ENCODE measurements around the gene ELAVL3.

Gene ELAVL3

DNA sequence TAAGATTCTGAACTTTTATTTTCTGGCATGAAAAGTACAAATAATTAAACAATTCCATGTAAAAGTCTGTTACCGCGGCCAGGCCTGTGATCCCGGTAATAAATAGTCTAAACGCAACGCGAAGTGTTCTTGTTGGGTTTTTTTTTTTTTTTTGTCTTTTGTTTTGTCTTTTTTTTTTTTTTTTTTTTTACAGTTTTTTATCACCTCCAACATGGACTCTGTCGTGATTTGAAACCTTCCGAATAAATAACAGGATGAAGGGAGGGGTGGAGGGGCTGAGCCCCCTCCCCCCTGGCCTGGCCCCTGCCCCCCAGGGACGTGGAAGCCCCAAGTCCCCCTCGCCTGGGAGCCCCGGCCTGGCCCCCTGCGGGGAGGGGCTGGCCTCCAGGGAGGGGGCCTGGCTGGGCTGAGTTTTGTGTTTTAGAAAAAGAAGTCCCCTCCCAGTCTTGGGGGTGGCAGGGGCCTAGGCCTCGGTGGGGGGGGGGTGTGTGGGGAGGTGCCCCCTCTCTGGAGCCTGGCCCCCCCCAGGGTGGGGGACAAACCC, 29.4 kb downstream of the ELAVL3 start:
- TF ChIP-seq, protein P1, sequence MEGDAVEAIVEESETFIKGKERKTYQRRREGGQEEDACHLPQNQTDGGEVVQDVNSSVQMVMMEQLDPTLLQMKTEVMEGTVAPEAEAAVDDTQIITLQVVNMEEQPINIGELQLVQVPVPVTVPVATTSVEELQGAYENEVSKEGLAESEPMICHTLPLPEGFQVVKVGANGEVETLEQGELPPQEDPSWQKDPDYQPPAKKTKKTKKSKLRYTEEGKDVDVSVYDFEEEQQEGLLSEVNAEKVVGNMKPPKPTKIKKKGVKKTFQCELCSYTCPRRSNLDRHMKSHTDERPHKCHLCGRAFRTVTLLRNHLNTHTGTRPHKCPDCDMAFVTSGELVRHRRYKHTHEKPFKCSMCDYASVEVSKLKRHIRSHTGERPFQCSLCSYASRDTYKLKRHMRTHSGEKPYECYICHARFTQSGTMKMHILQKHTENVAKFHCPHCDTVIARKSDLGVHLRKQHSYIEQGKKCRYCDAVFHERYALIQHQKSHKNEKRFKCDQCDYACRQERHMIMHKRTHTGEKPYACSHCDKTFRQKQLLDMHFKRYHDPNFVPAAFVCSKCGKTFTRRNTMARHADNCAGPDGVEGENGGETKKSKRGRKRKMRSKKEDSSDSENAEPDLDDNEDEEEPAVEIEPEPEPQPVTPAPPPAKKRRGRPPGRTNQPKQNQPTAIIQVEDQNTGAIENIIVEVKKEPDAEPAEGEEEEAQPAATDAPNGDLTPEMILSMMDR (IDR thresholded peaks at IDR 0.05), result no peak
- Histone ChIP-seq H3K4me2 (ENCODE audit: low read length) (no peak overlapping the region), H3K4me3 (ENCODE audit: low read depth, low read length) (no peak overlapping the region), H3K27ac (no peak overlapping the region), H3K9me3 (ENCODE audit: control insufficient read depth, low read length) (no peaks in the 10 kb centered on the region), H3K27me3 (ENCODE audit: control insufficient read depth, insufficient read depth, low read length) (no peaks in the 10 kb centered on the region), H3K4me1 (no peaks in the 10 kb centered on the region), H3K9ac (no peak overlapping the region), H3K36me3 (ENCODE audit: control insufficient read depth, insufficient read depth, low read length) (no peaks in the 10 kb centered on the region), H3K79me2 (no peaks in the 10 kb centered on the region), H2AFZ (no peak overlapping the region)

DNA sequence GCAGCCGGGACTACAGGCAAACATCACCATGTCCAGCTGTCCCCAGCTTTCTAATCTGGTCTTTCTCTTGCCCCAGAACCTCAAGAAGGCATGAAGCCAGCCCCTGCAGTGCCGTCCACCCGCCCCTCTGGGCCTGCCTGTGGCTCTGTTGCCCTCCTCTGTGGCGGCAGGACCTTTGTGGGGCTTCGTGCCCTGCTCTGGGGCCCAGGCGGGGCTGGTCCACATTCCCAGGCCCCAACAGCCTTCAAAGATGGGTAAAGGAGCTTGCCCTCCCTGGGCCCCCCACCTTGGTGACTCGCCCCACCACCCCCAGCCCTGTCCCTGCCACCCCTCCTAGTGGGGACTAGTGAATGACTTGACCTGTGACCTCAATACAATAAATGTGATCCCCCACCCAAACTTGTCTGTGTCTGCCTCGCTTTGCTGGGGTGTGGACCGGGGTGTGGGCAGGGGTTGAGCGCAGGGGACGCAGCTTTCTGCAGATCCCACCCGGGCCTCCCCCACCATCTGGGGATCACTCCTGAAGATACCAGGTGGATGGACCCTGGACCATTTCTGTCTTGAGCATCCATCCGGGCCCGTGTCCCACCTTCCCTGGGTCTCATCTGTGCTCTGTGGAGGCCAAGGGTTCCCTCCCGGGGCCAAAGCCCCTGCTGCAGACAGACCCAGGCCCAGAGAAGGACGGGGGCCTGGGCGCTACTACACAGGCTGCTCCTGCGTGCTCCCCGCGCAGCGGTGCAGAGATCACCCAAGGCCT, 30.1 kb downstream of the ELAVL3 start:
- Histone ChIP-seq H3K4me3 (ENCODE audit: low read depth, low read length) (no peak overlapping the region), H3K9me3 (ENCODE audit: control insufficient read depth, low read length) (no peaks in the 10 kb centered on the region), H3K36me3 (ENCODE audit: control insufficient read depth, insufficient read depth, low read length) (no peaks in the 10 kb centered on the region), H3K27ac (no peak overlapping the region), H2AFZ (no peak overlapping the region), H3K27me3 (ENCODE audit: control insufficient read depth, insufficient read depth, low read length) (no peaks in the 10 kb centered on the region), H3K9ac (no peak overlapping the region), H3K79me2 (no peaks in the 10 kb centered on the region), H3K4me2 (ENCODE audit: low read length) (no peak overlapping the region), H3K4me1 (no peaks in the 10 kb centered on the region)
- TF ChIP-seq, protein P1 (IDR thresholded peaks at IDR 0.05), result no peak

DNA sequence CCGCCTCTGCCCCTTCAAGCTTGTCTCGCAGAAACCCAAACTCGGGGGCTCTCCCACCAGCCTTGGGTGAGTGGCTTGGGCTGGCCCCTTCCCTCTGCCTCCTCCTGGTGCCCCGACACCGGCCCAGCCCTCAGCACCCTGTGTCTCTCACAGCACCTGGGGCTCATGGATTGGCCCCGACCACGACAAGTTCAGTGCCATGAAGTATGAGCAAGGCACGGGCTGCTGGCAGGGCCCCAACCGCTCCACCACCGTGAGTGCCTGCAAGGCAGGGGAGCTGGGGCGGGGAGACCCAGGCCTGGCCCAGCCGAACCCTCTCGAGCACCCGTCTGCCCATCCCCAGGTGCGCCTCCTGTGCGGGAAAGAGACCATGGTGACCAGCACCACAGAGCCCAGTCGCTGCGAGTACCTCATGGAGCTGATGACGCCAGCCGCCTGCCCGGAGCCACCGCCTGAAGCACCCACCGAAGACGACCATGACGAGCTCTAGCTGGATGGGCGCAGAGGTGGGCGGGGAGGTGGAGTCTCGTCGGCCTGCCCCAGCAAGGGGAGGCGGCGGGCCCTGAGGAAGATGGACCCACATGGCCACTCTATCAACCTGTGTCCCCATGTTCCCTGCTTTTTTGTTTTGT, 31.8 kb downstream of the ELAVL3 start:
- Histone ChIP-seq H2AFZ (no peak overlapping the region), H3K9ac (no peak overlapping the region), H3K4me3 (ENCODE audit: low read depth, low read length) (no peak overlapping the region), H3K36me3 (ENCODE audit: control insufficient read depth, insufficient read depth, low read length) (no peaks in the 10 kb centered on the region), H3K4me1 (peaks cover under 1% of the 10 kb centered on the region), H3K9me3 (ENCODE audit: control insufficient read depth, low read length) (no peaks in the 10 kb centered on the region), H3K4me2 (ENCODE audit: low read length) (no peak overlapping the region), H3K27me3 (ENCODE audit: control insufficient read depth, insufficient read depth, low read length) (no peaks in the 10 kb centered on the region), H3K27ac (no peak overlapping the region), H3K79me2 (peaks cover 3% of the 10 kb centered on the region)
- TF ChIP-seq, protein P1 (IDR thresholded peaks at IDR 0.05), result no peak

DNA sequence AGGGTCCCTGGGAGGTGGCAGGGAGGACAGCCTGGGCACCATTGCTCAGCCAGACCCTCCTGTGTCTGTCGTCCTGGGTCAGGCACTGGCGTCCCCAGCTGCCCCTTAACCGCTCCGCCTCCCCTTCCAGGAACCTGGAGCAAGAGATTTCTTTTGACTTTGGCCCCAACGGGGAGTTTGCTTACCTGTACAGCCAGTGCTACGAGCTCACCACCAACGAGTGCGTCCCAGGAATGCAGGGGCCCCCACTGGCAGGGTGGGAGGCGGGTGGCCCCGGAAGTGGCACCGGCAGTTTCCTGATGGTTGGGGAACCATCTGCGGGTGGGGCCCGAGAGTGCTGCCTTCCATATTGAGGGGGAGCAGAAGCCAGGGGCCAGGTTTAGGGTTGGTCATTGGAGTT, 32.4 kb downstream of the ELAVL3 start:
- TF ChIP-seq, protein P1 (IDR thresholded peaks at IDR 0.05), result no peak
- Histone ChIP-seq H3K27me3 (ENCODE audit: control insufficient read depth, insufficient read depth, low read length) (no peaks in the 10 kb centered on the region), H3K9me3 (ENCODE audit: control insufficient read depth, low read length) (no peaks in the 10 kb centered on the region), H3K4me2 (ENCODE audit: low read length) (no peak overlapping the region), H3K9ac (no peak overlapping the region), H3K79me2 (peaks cover 3% of the 10 kb centered on the region), H3K27ac (no peak overlapping the region), H2AFZ (no peak overlapping the region), H3K4me1 (peaks cover 3% of the 10 kb centered on the region), H3K36me3 (ENCODE audit: control insufficient read depth, insufficient read depth, low read length) (no peaks in the 10 kb centered on the region), H3K4me3 (ENCODE audit: low read depth, low read length) (no peak overlapping the region)

Data from parathyroid adenoma (tissue), 2 donors.